Fibroblast of gingiva (primary cell): ENCODE data around the gene RFC1.
"Not testable (repeated sequence)": the region's sequence is repeated elsewhere in the genome, so short reads cannot be mapped to it uniquely, and the experiment has no call there.

ENCODE experiments used
- DNase-seq: peaks from one replicate; pipeline ENCODE4 v3.0.0-alpha.2; 2011; ENCODE audit warnings: low read depth

RFC1 gene

GRCh38 chr4:39354254-39354552 is 12.0 kb downstream of the RFC1 start:
- DNase-seq, result no peak

DNA sequence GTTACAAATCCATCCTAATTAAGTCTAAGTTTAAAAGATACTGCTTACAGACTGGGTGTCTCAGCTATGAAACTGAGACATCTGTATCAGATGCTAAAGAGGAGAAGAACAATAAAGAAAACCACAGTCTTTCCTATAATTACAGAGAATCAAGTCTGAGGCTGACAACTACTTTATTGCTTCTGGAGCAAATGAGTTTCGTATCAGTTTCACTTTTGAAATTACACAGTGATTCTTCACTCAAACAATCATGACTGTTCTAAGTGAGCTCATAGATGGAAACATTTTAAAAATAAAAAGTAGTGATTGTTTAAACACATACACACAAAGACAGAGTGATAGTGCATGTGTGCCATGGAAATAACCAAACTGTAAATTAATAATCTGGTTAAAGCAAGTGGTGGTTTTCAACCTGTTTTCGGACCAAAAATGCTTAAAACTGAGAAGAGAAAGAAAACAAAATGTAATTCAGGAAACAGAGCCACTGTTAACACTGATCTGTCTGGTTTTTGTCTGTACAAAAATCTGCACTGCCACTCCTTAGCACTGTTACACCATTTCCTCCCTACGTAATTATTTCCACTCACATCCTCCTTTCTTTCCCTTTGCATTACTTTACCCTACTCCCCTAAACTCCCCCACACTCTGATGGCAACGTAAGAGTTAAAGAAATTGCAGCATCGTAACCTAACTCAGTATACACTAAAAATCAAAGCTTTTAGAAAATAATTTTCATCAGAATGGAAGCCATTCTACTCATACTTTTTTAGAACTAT is 12.5 kb downstream of the RFC1 start:
- peak; percentile 57 for DNase-seq

DNA sequence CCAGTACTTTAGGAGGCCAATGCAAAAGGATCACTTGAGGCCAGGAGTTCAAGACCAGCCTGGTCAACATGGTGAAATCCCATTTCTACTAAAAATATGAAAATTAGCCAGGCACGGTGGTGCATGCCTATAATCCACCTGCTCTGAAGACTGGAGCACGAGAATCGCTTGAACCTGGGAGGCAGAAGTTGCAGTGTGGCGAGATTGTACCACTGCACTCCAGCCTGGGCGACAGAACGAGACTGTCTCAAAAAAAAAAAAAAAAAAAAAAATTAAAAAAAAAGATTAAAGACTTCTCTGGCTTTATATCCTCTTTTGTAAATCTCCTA is 13.0 kb downstream of the RFC1 start:
- not testable (repeated sequence) for DNase-seq

- DNase-seq, result no peak
Observed at GRCh38 chr4:39349326-39349725, 16.8 kb downstream of the RFC1 start.

GRCh38 chr4:39348371-39349315 is 17.5 kb downstream of the RFC1 start:
- DNase-seq, result no peak

DNA sequence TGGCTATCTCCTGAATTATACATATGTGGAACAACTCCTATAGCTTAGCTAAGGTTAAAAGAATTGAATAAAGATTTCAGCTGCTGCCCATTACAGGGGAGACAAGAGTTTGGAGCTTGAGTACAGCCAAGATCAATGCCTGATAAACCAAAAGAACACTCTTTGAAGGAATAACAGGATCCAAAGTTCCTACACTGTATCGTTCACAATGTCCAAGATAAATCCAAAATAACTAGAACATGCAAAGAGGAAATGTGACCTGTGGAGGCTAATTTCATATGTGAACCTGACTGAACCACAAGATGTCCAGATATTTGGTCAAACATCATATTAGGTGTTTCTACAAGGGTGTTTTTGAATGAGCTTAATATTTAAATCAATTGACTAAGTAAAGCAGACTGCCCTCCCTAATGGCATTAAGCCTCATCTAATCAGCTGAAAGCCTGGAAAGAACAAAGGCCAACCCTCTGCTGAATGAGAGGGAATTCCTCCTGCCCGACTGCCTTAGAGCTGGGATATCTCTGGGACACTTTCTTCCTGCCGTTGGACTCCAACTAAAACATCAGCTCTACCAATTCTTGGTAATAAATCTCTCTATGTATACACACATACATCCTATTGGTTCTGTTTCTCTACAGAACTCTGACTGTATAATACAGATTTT is 19.2 kb downstream of the RFC1 start:
- no peak for DNase-seq

- no peak for DNase-seq
Observed at GRCh38 chr4:39342731-39343130, 23.4 kb downstream of the RFC1 start.

DNA sequence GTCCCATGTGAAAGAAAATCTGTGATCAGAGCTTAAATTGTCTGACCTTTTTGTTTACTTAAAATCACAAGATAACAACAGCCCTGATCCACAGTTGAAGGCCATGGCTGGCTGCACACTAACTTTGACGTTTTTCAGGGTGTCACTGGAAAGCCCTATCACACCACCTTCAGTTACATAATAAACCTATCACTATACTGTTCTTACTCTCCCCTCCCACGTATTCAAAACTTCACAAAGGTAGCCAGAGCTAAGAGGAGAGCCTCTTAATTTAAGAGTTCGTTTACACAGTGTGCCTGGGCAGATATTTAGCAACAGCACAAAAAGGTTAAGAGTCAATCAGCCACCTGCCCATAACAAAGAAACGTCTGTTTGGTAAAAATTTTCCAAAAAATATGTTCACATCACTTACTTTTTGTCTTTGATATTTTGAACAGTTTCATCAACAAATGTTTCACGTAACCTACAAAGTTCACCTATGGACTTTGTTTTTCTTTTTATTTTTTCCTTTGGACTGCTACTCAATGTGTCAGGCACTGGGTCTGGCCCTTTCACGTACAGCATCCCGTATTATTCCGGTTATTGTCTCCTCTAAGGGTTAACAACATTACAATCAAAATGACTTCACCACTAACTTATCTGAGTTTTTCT is 25.0 kb downstream of the RFC1 start:
- DNase-seq, result no peak

- no peak for DNase-seq
Observed at GRCh38 chr4:39339968-39340367, 26.2 kb downstream of the RFC1 start.

- DNase-seq, result no peak
Observed at GRCh38 chr4:39337841-39338240, 28.3 kb downstream of the RFC1 start.

DNA sequence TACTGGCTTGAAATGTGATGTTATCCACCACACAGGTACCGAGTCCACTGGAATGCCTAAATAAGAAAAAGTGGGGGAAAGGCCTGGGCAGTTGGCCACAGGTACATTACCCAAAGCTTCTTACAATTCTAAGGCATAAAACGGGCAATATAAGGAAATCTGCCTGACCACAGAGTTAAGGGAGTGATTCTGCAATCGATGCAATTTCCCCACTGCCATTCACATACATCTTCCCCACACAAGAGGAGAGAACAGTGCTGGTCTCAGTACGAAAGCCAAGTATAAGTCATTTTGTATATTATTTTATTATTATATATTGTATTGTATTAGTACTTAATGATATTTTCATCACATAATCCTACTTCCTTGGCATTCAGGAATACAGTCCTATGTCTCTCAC is 30.6 kb downstream of the RFC1 start:
- no peak for DNase-seq

DNA sequence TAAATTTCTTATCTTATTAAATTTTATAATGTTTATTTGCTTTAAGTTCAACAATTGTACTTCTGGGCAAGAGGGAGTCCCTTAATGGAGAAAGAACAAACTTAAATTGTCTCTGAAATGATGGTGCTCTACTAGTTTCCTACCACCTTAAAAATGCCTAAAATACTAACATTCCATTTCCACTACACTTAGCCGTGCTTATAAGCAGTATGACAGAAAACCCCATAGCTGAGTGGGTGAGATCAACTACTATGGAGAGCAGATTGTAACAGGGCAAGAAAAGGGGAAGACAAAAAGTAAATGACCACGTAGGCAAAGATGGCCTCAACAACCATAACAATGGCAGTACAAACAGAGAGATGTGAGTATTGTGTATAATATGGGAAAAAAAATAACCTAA is 35.0 kb downstream of the RFC1 start:
- DNase-seq, result no peak

DNA sequence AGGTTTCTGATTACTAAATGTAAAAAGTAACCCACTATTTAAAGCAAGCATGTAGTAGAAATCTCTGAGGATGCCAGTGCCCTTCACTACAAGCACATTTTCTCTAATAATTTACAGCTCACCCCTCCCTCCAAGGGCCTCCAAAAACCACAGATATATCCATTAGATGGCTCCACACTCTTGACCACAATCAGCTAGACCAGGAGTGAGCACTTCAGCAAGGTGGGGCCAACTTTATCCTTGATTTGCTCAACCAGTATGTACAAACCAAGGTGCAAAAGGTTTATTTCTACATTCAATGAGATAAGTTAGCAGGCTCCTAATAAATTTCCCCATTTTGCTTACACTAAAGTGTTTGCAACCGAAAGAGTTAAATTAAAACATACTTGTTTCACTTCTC is 35.8 kb downstream of the RFC1 start:
- DNase-seq, result no peak

- DNase-seq, result no peak
Observed at GRCh38 chr4:39326468-39326977, 39.6 kb downstream of the RFC1 start.

DNA sequence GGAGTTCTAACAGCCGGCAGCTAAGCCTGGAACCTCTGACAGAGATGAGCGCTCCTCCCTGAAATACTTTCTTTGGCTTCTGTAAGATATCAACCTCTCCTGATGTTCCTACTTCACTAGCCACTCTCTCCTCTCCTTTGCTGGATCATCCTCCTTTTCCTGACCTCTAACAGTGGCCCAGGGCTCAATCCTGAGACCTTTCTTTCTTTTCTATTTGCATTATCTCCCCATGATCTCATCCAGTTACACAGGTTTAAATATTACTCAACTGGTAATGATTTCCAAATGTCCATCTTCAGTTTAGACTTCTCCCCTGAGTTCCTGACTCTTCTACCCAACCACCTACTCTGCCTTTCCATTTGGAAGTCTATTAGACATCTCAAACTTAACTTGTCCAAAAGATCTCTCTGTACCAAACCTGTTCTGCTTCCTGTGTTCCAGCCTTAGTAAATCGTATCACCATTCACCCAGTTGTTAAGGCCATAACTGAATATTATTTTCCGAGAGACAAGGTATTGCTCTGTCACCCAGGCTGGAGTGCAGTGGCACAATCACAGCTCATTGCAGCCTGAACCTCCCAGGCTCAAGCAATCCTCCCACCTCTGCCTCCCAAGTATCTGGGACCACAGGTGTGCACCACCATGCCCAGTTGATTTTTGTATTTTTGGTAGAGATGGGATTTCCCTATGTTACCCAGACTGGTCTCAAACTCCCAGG is 41.1 kb downstream of the RFC1 start:
- DNase-seq, result no peak

- DNase-seq, result no peak
Observed at GRCh38 chr4:39324446-39324845, 41.7 kb downstream of the RFC1 start.

GRCh38 chr4:39323821-39324220 is 42.3 kb downstream of the RFC1 start:
- DNase-seq, result no peak

DNA sequence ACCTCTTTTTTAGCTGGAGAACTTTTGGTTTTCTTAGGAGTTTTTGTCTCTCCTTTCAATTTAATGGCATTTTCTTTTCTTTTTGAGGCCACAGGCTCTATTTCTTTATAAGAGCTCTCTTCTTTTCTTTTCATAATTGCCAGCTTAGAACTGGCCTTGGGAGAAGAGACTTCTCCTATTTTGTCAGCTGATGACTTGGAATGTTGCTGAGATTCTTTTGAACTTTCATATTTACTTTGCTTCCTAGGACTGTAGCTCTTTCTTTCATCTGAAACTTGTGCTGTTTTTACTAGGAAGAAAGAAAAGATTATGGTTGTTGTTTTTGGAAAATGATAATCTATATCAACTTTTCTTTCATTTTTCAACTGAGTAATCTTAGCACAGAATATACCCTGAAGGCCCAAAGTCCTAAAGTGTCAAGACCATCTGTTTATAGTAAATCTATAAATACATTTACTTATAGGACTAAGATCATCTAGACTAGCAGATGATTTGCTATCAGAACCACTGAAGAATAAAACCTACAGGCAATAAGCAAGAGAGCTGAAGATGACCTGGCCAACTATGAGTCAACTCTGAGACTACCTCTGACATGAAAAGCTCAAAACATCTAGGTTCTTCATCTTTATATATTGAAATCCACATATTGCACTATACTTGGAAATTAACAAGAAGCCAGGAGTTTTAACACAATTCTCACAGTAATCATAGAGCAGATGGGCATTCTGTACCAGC is 45.6 kb downstream of the RFC1 start:
- DNase-seq, result no peak

DNA sequence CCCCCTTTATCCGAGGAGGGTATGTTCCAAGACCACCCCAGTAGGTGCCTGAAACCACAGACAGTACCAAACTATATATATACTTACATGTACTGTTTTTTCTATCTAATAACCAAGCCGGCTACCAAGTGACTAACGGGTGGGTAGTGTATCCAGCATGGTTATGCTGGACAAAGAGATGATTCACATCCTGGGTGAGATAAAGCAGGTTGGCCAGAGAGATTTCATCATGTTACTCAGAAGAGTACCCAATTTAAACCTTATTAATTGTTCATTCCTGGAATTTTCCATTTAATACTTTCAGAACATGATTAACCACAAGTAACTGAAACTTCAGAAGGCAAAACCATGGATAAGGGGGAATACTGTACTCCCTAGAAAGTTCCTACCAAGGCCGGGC is 46.5 kb downstream of the RFC1 start:
- DNase-seq, result peak; percentile 52

- DNase-seq, result no peak
Observed at GRCh38 chr4:39312816-39313215, 53.3 kb downstream of the RFC1 start.

DNA sequence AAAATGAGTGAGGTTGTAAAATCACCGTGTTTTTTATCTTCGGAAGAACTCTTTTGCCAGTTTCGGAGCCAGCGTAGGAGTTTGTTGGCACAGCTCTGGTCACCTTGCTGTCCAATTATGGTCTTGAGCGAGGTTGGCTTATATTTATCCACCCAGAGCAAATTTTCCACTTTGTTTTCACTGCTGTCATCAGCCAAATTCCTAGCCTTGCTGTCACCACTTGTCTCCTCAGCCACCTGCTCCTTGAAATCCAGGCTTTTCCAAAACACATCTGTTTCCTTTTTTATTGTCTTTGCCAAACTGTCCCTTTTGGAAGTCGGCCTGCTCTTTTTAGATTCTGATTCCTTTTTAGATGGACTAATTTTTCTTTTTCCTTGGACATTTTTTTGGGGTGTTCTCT is 57.6 kb downstream of the RFC1 start:
- no peak for DNase-seq
